HCT116 (cell line): ENCODE measurements around the gene PLA1A. TPM values are rescaled to one million over a fixed set of nuclear protein-coding genes. Genes with fewer than 3 reads are reported as not detected.

Experiments used
- ATAC-seq: fragments of 200-7000 bp; cut with Tn5 transposase; 2 replicates; pipeline ENCODE4 v1.9.1; 2020; ENCODE audit warnings: mild to moderate bottlenecking, moderate library complexity
- BruUV-seq: library from RNA; stranded (reverse); fragments of 400-500 nt; replicated peaks from 2 replicates; lab custom pipeline; 2021; lab: Mats Ljungman, UMichigan
- CTCF ChIA-PET: fragments of 300-600 bp; sonication (Branson Sonifier 250); formaldehyde crosslinking; loops from one replicate; lab custom pipeline; 2021; ENCODE audit warnings: antibody characterized with exemption; lab: Charles Lee
- POLR2A ChIA-PET: fragments of 300-600, 350-600 bp; sonication (Branson Sonifier 250); formaldehyde crosslinking; loops from one replicate; lab custom pipeline; 2021; ENCODE audit warnings: antibody characterized with exemption; lab: Charles Lee
- RAD21 ChIA-PET, 2 experiments: fragments of 300-600 bp; sonication (Branson Sonifier 250); formaldehyde crosslinking; loops; one replicate each; lab custom pipeline; 2023; ENCODE audit warnings: low total read pairs in 2 of 2; ENCODE audit not compliant: uncharacterized antibody in 2 of 2, unreplicated experiment in 2 of 2, low non-redundant PET in 1 of 2; lab: Charles Lee
- DNase-seq: peaks from one replicate; pipeline ENCODE4 v3.0.0-alpha.2; 2010; ENCODE audit warnings: low read depth, low spot score
- H2AFZ ChIP-seq: fragments of 200-600 bp; shearing (Covaris generic), sonication (generic); 2 replicates; pipeline ENCODE4 v1.6.1; 2017; ENCODE audit warnings: low read depth, mixed run types, mixed read lengths, antibody characterized with exemption, low read length; ENCODE audit not compliant: poor library complexity, severe bottlenecking
- H3K27ac ChIP-seq: 2 replicates; pipeline ENCODE4 v1.5.1; 2012; ENCODE audit warnings: low read depth, low read length
- H3K27me3 ChIP-seq: fragments of 200-600 bp; sonication (generic); 2 replicates; pipeline ENCODE4 v1.6.1; 2016; ENCODE audit warnings: mixed run types, low read length, mixed read lengths; ENCODE audit not compliant: insufficient read depth
- H3K36me3 ChIP-seq, 2 experiments: fragments of 200-500 bp in 1 of 2; fragments of 200-600 bp in 1 of 2; sonication (Bioruptor generic) in 1 of 2; sonication (generic) in 1 of 2; 2 replicates each; pipeline versions ENCODE4 v1.5.1 to v1.6.1; 2014 to 2016; ENCODE audit warnings: low read length in 2 of 2, inconsistent platforms in 1 of 2, mixed read lengths in 1 of 2, mixed run types in 1 of 2; ENCODE audit not compliant: insufficient read depth in 2 of 2, control insufficient read depth in 1 of 2
- H3K4me1 ChIP-seq, 2 experiments: fragments of 200-600 bp in 1 of 2; sonication (generic) in 1 of 2; 2 replicates each; pipeline versions ENCODE4 v1.5.1 to v1.6.1; 2012 to 2017; ENCODE audit warnings: low read length in 2 of 2, inconsistent platforms in 1 of 2, mild to moderate bottlenecking in 1 of 2, mixed read lengths in 1 of 2, mixed run types in 1 of 2, moderate library complexity in 1 of 2; ENCODE audit not compliant: insufficient read depth in 2 of 2, control insufficient read depth in 1 of 2
- H3K4me2 ChIP-seq: fragments of 200-600 bp; sonication (generic); 2 replicates; pipeline ENCODE4 v1.6.1; 2017; ENCODE audit warnings: mixed run types, low read length, mixed read lengths
- H3K4me3 ChIP-seq, 2 experiments: fragments of 200-600 bp in 1 of 2; sonication (generic) in 1 of 2; replicated peaks in 1 of 2; 2 replicates each; pipeline ENCODE4 v1.5.1; 2011 to 2016; ENCODE audit warnings: low read length in 2 of 2, control low read depth in 1 of 2, low read depth in 1 of 2, mild to moderate bottlenecking in 1 of 2, mixed read lengths in 1 of 2, mixed run types in 1 of 2
- H3K79me2 ChIP-seq: fragments of 200-600 bp; sonication (generic); 2 replicates; pipeline ENCODE4 v1.6.1; 2017; ENCODE audit warnings: mild to moderate bottlenecking, mixed run types, low read length, moderate library complexity, mixed read lengths; ENCODE audit not compliant: insufficient read depth
- H3K9ac ChIP-seq: fragments of 200-600 bp; sonication (generic); 2 replicates; pipeline ENCODE4 v1.6.1; 2016; ENCODE audit warnings: low read length, mixed read lengths
- H3K9me2 ChIP-seq: fragments of 200-600 bp; sonication (generic), shearing (Covaris generic); 2 replicates; pipeline ENCODE4 v1.6.1; 2017; ENCODE audit warnings: mixed run types, mild to moderate bottlenecking, moderate library complexity; ENCODE audit not compliant: insufficient read depth
- H3K9me3 ChIP-seq, 2 experiments: fragments of 200-500 bp in 1 of 2; fragments of 200-600 bp in 1 of 2; sonication (Bioruptor generic) in 1 of 2; sonication (generic) in 1 of 2; 2 replicates each; pipeline ENCODE4 v1.6.1; 2014 to 2017; ENCODE audit warnings: low read length in 2 of 2, mixed read lengths in 2 of 2, inconsistent platforms in 1 of 2, low read depth in 1 of 2, mild to moderate bottlenecking in 1 of 2, mixed run types in 1 of 2, moderate library complexity in 1 of 2; ENCODE audit not compliant: control insufficient read depth in 1 of 2, insufficient read depth in 1 of 2
- H4K20me1 ChIP-seq: fragments of 200-600 bp; sonication (generic), shearing (Covaris generic); 2 replicates; pipeline ENCODE4 v1.6.1; 2017; ENCODE audit warnings: mixed run types, mild to moderate bottlenecking, moderate library complexity; ENCODE audit not compliant: insufficient read depth
- CTCF ChIP-seq, 3 experiments: fragments of 200-600 bp in 1 of 3; sonication (generic) in 1 of 3; IDR thresholded peaks in 2 of 3; conservative IDR thresholded peaks in 1 of 3; 2 replicates each; pipeline ENCODE4 v1.5.1; 2012 to 2017; ENCODE audit warnings: low read depth in 2 of 3, low read length in 2 of 3, antibody characterized with exemption in 1 of 3, borderline replicate concordance in 1 of 3, control low read depth in 1 of 3, mild to moderate bottlenecking in 1 of 3, mixed read lengths in 1 of 3, mixed run types in 1 of 3, moderate library complexity in 1 of 3; ENCODE audit not compliant: insufficient read depth in 1 of 3
- EZH2phosphoT487 ChIP-seq: fragments of 200-600 bp; IDR thresholded peaks from 2 replicates; pipeline ENCODE4 v1.6.1; 2018; ENCODE audit warnings: antibody characterized with exemption, borderline replicate concordance
- RAD21 ChIP-seq: IDR thresholded peaks from 2 replicates; pipeline ENCODE4 v1.6.1; 2012; ENCODE audit warnings: low read depth, mild to moderate bottlenecking
- ZFX ChIP-seq: fragments of 450-650 bp; IDR thresholded peaks from 2 replicates; pipeline ENCODE4 v1.6.1; 2017
- ZNF274 ChIP-seq: fragments of 200-500 bp; sonication (Bioruptor generic); IDR thresholded peaks from 2 replicates; pipeline ENCODE4 v1.6.1; 2014; ENCODE audit warnings: mild to moderate bottlenecking, low read depth, low read length, inconsistent platforms
- intact Hi-C: fragments of 100-400 bp; cut with micrococcal nuclease; formaldehyde crosslinking; loops from 2 replicates; pipeline ENCODE4 v1.10.0; 2022
- total RNA-seq: library from RNA; stranded (reverse); gene quantifications from one replicate; pipeline ENCODE4 v1.2.1, GENCODE V29; 2021; ENCODE audit not compliant: unreplicated experiment
- TF ChIP-seq, protein P1 (sequence below): IDR thresholded peaks from 2 replicates; pipeline ENCODE4 v1.6.1; 2012

PLA1A gene
- total RNA-seq, 1 experiment from 2014 or later, result not detected

- Histone ChIP-seq H3K4me2 (no peak overlapping the region), H3K36me3 (no peaks in the 10 kb centered on the region), H3K4me1 (peaks cover 0 to 16% of the 10 kb centered on the region in 2 experiments; a peak in 2 of 4 replicates), H3K27ac (no peak overlapping the region), H2AFZ (peak overlapping the region; percentile 26), H3K9me2 (no peaks in the 10 kb centered on the region), H3K9ac (no peak overlapping the region), H3K79me2 (no peaks in the 10 kb centered on the region), H3K9me3 (no peaks in the 10 kb centered on the region), H4K20me1 (no peaks in the 10 kb centered on the region), H3K4me3 (no peak overlapping the region), H3K27me3 (no peaks in the 10 kb centered on the region)
- ChIA-PET POLR2A (interaction anchor here (1.2 to 1.3 kb wide), 2 partner anchors 13 to 36 kb away, joined by 4 read pairs; no protein-coding TSS in a partner anchor), CTCF (interaction anchor here (1.0 to 1.5 kb wide), 6 partner anchors 12 to 563 kb away, joined by 3 to 5 read pairs (median 3); no protein-coding TSS in a partner anchor), RAD21 (interaction anchor here in 1 of 2 experiments (0.8 kb wide), 1 partner anchor 77 kb away, joined by 3 read pairs; the partner anchor contains the start of gene COX17)
- TF ChIP-seq RAD21 (peak; percentile 67), CTCF (IDR thresholded peaks at IDR 0.05 in 2 of 3, conservative IDR thresholded peaks at IDR 0.05 in 1 of 3; ENCODE audit: borderline replicate concordance in 1 of 3, insufficient read depth in 1 of 3, low read depth in 2 of 3, low read length in 2 of 3) (peak; percentile 37 to 73 (median 67); a peak in 5 of 6 replicates)
- TF ChIP-seq, protein P1, sequence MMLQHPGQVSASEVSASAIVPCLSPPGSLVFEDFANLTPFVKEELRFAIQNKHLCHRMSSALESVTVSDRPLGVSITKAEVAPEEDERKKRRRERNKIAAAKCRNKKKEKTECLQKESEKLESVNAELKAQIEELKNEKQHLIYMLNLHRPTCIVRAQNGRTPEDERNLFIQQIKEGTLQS, result no peak
- no TSS peak for BruUV-seq
- intact Hi-C loops, result loop anchor here (1.0 kb wide), 1 partner anchor 81 kb away; no protein-coding TSS in a partner anchor
- DNase-seq (peak; percentile 10), ATAC-seq (peak; percentile 98)
Measured at GRCh38 chr3:119600732-119601131, 3.0 kb downstream of the PLA1A start.

- no peaks in the 10 kb centered on the region for H3K79me2 ChIP-seq
- no TSS peak for BruUV-seq
- H2AFZ ChIP-seq, result peak overlapping the region; percentile 26
- CTCF ChIA-PET, result interaction anchor here (1.0 to 1.5 kb wide), 6 partner anchors 12 to 563 kb away, joined by 3 to 5 read pairs (median 3); no protein-coding TSS in a partner anchor
- no peaks in the 10 kb centered on the region for H3K9me3 ChIP-seq
- H3K9me2 ChIP-seq, result no peaks in the 10 kb centered on the region
- RAD21 ChIA-PET, result interaction anchor here in 1 of 2 experiments (0.8 kb wide), 1 partner anchor 76 kb away, joined by 3 read pairs; the partner anchor contains the start of gene COX17
- no peaks in the 10 kb centered on the region for H3K36me3 ChIP-seq
- no peaks in the 10 kb centered on the region for H4K20me1 ChIP-seq
- H3K27ac ChIP-seq, result no peak overlapping the region
- DNase-seq (no peak), ATAC-seq (no peak)
- TF ChIP-seq EZH2phosphoT487 (no peak), ZFX (no peak), ZNF274 (no peak)
- H3K4me2 ChIP-seq, result no peak overlapping the region
- peaks cover 0 to 12% of the 10 kb centered on the region in 2 experiments; a peak in 2 of 4 replicates for H3K4me1 ChIP-seq
- H3K4me3 ChIP-seq, result no peak overlapping the region
- intact Hi-C loops, result no loop called here
- no peak overlapping the region for H3K9ac ChIP-seq
- POLR2A ChIA-PET, result interaction anchor here (1.2 to 1.3 kb wide), 2 partner anchors 13 to 35 kb away, joined by 4 read pairs; no protein-coding TSS in a partner anchor
- H3K27me3 ChIP-seq, result no peaks in the 10 kb centered on the region
Measured at GRCh38 chr3:119601154-119601553, 3.5 kb downstream of the PLA1A start.
